Mucosa of stomach (tissue), 1 donor: ENCODE data around the gene LANCL2.

Experiments used
- H3K27me3 ChIP-seq: one replicate; pipeline ENCODE4 v1.7.0; 2013; ENCODE audit warnings: mild to moderate bottlenecking, low read length; ENCODE audit not compliant: control insufficient read depth, insufficient read depth
- H3K36me3 ChIP-seq: one replicate; pipeline ENCODE4 v1.7.0; 2013; ENCODE audit warnings: low read length; ENCODE audit not compliant: control insufficient read depth, insufficient read depth
- H3K4me1 ChIP-seq: one replicate; pipeline ENCODE4 v1.7.0; 2013; ENCODE audit warnings: mild to moderate bottlenecking, low read length; ENCODE audit not compliant: control insufficient read depth, insufficient read depth
- H3K4me3 ChIP-seq: one replicate; pipeline ENCODE4 v1.7.0; 2013; ENCODE audit warnings: low read length
- H3K9ac ChIP-seq: one replicate; pipeline ENCODE4 v1.7.0; 2013; ENCODE audit warnings: mild to moderate bottlenecking, low read length, moderate library complexity
- H3K9me3 ChIP-seq: one replicate; pipeline ENCODE4 v1.7.0; 2013; ENCODE audit warnings: mild to moderate bottlenecking, low read length, moderate library complexity; ENCODE audit not compliant: control insufficient read depth
- donor health status: Pancreatic carcinoma.

Gene LANCL2

DNA sequence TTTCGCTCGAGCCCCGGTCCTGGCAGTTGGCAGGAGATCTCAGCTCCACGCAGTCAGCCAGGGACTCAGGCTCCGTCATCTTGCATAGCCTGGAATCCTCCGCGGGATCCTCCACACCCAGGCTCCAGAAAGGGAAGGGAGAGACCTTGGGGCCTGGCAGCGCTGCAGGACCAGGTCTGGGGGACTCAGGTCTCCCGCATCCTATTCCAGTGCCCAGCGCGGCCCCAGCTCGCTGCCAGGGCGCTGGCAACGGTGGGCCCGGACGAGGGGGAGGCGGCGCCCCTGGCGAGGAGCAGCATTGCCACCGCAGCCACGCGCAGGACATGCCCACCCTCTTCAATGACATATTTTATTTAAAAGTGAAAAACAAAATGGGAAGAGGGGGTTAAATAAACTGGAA lies 83.4 kb downstream of the LANCL2 start:
- no peaks in the 10 kb centered on the region for H3K36me3 ChIP-seq
- H3K9me3 ChIP-seq: no peaks in the 10 kb centered on the region
- peaks cover 7% of the 10 kb centered on the region for H3K27me3 ChIP-seq
- H3K9ac ChIP-seq: no peak overlapping the region
- no peak overlapping the region for H3K4me3 ChIP-seq
- no peaks in the 10 kb centered on the region for H3K4me1 ChIP-seq

- Histone ChIP-seq H3K4me1 (no peaks in the 10 kb centered on the region), H3K9me3 (no peaks in the 10 kb centered on the region), H3K9ac (no peak overlapping the region), H3K36me3 (no peaks in the 10 kb centered on the region), H3K4me3 (no peak overlapping the region), H3K27me3 (peaks cover 7% of the 10 kb centered on the region)
These were observed 84.3 kb downstream of the LANCL2 start for GRCh38 chr7:55449205-55449991.

GRCh38 chr7:55449992-55450535 lies 84.9 kb downstream of the LANCL2 start:
- no peaks in the 10 kb centered on the region for H3K4me1 ChIP-seq
- no peak overlapping the region for H3K4me3 ChIP-seq
- H3K36me3 ChIP-seq: no peaks in the 10 kb centered on the region
- H3K9me3 ChIP-seq: no peaks in the 10 kb centered on the region
- no peak overlapping the region for H3K9ac ChIP-seq
- peaks cover 7% of the 10 kb centered on the region for H3K27me3 ChIP-seq

- Histone ChIP-seq H3K4me1 (no peaks in the 10 kb centered on the region), H3K36me3 (no peaks in the 10 kb centered on the region), H3K9me3 (no peaks in the 10 kb centered on the region), H3K9ac (no peak overlapping the region), H3K4me3 (no peak overlapping the region), H3K27me3 (peaks cover 7% of the 10 kb centered on the region)
These were observed 87.8 kb downstream of the LANCL2 start for GRCh38 chr7:55452971-55453370.

- Histone ChIP-seq H3K9me3 (no peaks in the 10 kb centered on the region), H3K27me3 (no peaks in the 10 kb centered on the region), H3K4me3 (no peak overlapping the region), H3K9ac (no peak overlapping the region), H3K4me1 (no peaks in the 10 kb centered on the region), H3K36me3 (no peaks in the 10 kb centered on the region)
These were observed 92.7 kb downstream of the LANCL2 start for GRCh38 chr7:55457801-55458200.

DNA sequence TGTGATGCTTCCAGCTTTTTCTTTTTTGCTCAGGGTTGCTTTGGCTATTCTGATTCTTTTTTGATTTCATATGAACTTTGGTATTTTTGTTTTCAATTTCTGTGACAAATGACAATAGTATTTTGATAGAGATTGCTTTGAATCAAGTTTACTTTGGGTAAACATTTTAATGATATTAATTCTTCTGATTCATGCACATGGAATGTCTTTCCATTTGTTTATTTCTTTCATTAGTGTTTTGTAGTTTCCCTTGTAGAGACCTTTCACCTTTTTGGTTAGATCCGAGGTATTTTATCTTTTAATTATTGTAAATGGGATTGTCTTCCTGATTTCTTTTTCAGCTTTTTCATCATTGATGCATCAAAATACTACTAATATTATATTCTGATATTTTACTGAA lies 93.2 kb downstream of the LANCL2 start:
- Histone ChIP-seq H3K4me3 (no peak overlapping the region), H3K27me3 (no peaks in the 10 kb centered on the region), H3K4me1 (no peaks in the 10 kb centered on the region), H3K36me3 (no peaks in the 10 kb centered on the region), H3K9me3 (no peaks in the 10 kb centered on the region), H3K9ac (no peak overlapping the region)

DNA sequence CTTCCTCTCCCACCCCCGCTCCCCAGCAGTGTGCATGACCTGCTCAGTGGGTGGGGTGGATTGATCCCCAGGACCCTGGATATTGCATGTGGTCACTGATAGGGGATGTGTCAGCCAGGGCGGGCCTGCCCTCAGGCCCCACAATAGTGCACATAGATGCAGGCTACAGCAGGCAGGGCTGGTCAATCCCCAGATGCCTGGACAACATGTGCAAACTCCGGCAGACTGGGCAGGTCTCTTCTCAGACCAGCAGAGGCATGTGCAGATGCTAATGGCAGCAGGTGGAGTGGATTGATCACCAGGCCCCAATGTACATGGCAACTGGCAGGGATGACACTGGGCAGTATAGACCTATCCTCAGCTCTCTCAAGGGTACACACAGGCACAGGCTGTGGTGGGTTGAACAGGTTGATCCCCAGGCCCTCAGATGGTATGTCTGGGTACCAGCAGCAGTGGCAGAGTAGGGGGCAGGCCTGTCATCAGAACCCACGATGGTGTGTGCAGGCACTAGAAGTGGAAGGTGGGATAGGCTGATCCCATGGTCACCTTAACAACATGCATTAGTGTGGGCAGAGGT lies 98.6 kb downstream of the LANCL2 start:
- Histone ChIP-seq H3K9me3 (no peaks in the 10 kb centered on the region), H3K36me3 (no peaks in the 10 kb centered on the region)

GRCh38 chr7:55464422-55464821 lies 99.3 kb downstream of the LANCL2 start:
- H3K9me3 ChIP-seq: no peaks in the 10 kb centered on the region
- no peak overlapping the region for H3K9ac ChIP-seq
- H3K4me1 ChIP-seq: no peaks in the 10 kb centered on the region
- H3K4me3 ChIP-seq: no peak overlapping the region
- H3K36me3 ChIP-seq: no peaks in the 10 kb centered on the region
- no peaks in the 10 kb centered on the region for H3K27me3 ChIP-seq

More for the DNA sequence above, 98.6 kb downstream of the LANCL2 start:
- H3K9ac ChIP-seq: no peak overlapping the region
- H3K27me3 ChIP-seq: no peaks in the 10 kb centered on the region
- H3K4me3 ChIP-seq: no peak overlapping the region
- H3K4me1 ChIP-seq: no peaks in the 10 kb centered on the region

GRCh38 chr7:55465691-55466090 lies 100.6 kb downstream of the LANCL2 start:
- no peaks in the 10 kb centered on the region for H3K4me1 ChIP-seq
- no peaks in the 10 kb centered on the region for H3K27me3 ChIP-seq
- H3K36me3 ChIP-seq: no peaks in the 10 kb centered on the region
- H3K9me3 ChIP-seq: no peaks in the 10 kb centered on the region
- no peak overlapping the region for H3K4me3 ChIP-seq
- H3K9ac ChIP-seq: no peak overlapping the region

DNA sequence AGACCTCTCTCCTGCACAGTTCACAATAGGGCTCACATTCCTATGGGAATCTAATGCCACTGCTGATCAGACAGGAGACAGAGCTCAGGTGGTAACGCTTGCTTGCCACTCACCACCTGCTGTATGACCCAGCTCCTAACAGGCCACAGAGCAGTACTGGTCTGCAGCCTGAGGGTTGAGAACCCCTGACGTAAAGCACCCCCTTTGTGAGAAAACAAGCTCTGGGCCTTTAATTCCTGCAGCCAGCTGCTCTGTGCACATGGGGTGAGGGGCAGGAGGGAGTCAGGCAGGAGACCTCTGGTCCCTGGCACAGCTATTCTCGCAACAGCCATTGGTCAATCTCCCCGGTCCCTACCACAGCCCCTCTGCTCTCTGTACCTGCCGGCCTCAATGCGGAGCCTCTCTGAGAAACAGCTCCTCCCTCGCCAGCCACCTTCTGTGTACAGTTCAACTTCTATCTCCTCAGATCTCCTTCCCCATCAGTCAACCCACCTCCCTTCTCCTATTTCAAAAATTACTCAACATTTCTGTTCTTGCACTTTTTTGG lies 102.0 kb downstream of the LANCL2 start:
- Histone ChIP-seq H3K9ac (no peak overlapping the region), H3K36me3 (no peaks in the 10 kb centered on the region), H3K4me1 (no peaks in the 10 kb centered on the region), H3K9me3 (no peaks in the 10 kb centered on the region), H3K4me3 (no peak overlapping the region), H3K27me3 (no peaks in the 10 kb centered on the region)

DNA sequence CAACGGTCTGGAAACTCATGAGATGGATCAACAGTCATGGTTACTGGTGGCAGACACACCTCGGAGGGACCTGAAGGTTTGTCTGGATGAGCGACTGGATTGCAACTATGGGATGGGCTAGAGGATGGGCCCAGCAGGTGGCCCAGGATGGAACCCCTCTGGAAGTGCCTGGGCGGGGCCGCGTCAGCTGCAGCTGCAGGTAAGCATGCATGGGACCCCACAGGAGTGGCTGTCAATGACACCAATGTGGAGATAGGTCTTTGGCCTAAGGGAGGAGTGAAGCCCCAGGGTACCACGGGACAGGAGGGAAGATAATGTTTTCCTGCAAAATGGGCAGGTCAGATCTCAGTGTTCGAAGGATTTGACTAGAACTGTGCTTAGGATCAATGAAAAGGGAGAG lies 103.4 kb downstream of the LANCL2 start:
- H3K9me3 ChIP-seq: no peaks in the 10 kb centered on the region
- no peak overlapping the region for H3K9ac ChIP-seq
- H3K27me3 ChIP-seq: no peaks in the 10 kb centered on the region
- no peak overlapping the region for H3K4me3 ChIP-seq
- H3K4me1 ChIP-seq: no peaks in the 10 kb centered on the region
- no peaks in the 10 kb centered on the region for H3K36me3 ChIP-seq

GRCh38 chr7:55469271-55469681 lies 104.1 kb downstream of the LANCL2 start:
- no peak overlapping the region for H3K9ac ChIP-seq

More at GRCh38 chr7:55469271-55469681, 104.1 kb downstream of the LANCL2 start:
- H3K36me3 ChIP-seq: no peaks in the 10 kb centered on the region
- no peaks in the 10 kb centered on the region for H3K9me3 ChIP-seq
- H3K4me3 ChIP-seq: no peak overlapping the region
- no peaks in the 10 kb centered on the region for H3K4me1 ChIP-seq
- no peaks in the 10 kb centered on the region for H3K27me3 ChIP-seq
